ENCODE data around the gene PCARE. TPM values are rescaled to one million over a fixed set of nuclear protein-coding genes. Genes with fewer than 3 reads are reported as not detected.

Gene PCARE
- total and polyA plus RNA-seq, 2 of the 8 experiments (the other 6 are each of a cell fraction or from before 2014, with no cell fraction given): not detected

DNA sequence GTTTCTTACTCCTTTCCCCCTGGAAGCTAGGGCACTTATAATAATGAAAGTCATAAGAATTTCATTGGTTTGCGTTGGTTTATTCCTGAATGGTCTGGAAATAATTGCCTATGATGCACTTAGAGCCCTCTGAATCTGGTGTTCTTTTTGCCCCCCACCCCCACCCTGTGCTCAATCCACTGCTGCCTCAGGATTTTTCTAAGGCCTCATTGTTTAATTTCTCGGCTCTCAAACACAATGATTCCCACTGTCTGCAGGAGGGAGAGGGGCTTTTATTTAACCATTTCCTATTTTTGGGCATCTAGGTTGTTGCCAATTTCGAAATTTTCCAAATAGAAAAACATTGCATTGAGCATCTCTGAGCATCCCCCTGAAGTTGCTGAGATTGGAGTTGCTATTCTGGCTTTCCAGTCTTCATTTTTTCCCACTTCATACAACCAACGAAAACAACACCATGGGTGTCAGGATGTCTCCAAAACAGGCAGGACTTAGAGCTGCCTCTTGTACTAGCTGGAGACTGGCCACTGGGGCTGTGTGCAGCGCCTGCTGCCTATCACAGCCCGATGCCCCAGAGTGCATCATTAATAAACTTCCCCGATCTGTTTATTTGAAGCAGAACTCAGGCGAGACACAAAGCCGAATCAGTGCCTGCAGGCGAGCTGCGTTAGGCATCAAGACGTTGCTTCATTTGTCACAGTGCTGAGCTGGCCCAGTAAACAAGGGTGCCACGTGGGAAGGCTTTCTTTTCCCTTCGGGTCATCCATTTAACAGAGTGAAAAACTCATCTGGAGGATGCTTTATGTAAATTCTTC, 1.8 kb upstream of the PCARE start (continued):
- TF ChIP-seq RFX5 (IDR thresholded peaks at IDR 0.05; ENCODE audit: borderline replicate concordance, low read depth, low read length) (no peak), CTBP2 (IDR thresholded peaks at IDR 0.05; ENCODE audit: borderline replicate concordance, insufficient read depth, insufficient read length, low read length) (no peak), CHD1 (IDR thresholded peaks at IDR 0.05; ENCODE audit: low read depth, low read length) (no peak), TCF12 (IDR thresholded peaks at IDR 0.05; ENCODE audit: low read depth, low read length) (no peak), POLR2AphosphoS5 (IDR thresholded peaks at IDR 0.05; ENCODE audit: low read depth, low read length) (no peak), ZNF274 (IDR thresholded peaks at IDR 0.05; ENCODE audit: borderline replicate concordance, extremely low read depth, low read length) (no peak), BCL11A (IDR thresholded peaks at IDR 0.05; ENCODE audit: low read depth in 2 of 2, low read length in 2 of 2) (no peak), KDM1A (IDR thresholded peaks at IDR 0.05; ENCODE audit: borderline replicate concordance, low read length) (no peak), RXRA (IDR thresholded peaks at IDR 0.05; ENCODE audit: insufficient read depth, low read depth, low read length) (no peak)
- TF ChIP-seq, protein P1, sequence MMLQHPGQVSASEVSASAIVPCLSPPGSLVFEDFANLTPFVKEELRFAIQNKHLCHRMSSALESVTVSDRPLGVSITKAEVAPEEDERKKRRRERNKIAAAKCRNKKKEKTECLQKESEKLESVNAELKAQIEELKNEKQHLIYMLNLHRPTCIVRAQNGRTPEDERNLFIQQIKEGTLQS (IDR thresholded peaks at IDR 0.05; ENCODE audit: insufficient read depth, low read depth, low read length): no peak
- TF ChIP-seq, protein P2, sequence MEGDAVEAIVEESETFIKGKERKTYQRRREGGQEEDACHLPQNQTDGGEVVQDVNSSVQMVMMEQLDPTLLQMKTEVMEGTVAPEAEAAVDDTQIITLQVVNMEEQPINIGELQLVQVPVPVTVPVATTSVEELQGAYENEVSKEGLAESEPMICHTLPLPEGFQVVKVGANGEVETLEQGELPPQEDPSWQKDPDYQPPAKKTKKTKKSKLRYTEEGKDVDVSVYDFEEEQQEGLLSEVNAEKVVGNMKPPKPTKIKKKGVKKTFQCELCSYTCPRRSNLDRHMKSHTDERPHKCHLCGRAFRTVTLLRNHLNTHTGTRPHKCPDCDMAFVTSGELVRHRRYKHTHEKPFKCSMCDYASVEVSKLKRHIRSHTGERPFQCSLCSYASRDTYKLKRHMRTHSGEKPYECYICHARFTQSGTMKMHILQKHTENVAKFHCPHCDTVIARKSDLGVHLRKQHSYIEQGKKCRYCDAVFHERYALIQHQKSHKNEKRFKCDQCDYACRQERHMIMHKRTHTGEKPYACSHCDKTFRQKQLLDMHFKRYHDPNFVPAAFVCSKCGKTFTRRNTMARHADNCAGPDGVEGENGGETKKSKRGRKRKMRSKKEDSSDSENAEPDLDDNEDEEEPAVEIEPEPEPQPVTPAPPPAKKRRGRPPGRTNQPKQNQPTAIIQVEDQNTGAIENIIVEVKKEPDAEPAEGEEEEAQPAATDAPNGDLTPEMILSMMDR (IDR thresholded peaks at IDR 0.05; ENCODE audit: control extremely low read depth in 1 of 3, insufficient read depth in 1 of 3, low read depth in 1 of 3, low read length in 3 of 3): no peak

Measured in H1 (cell line).